SK-N-SH treated with all-trans-retinoic acid at 6 μM for 48 hours (cell line): Measurements from ENCODE around the gene CALHM2.

Source experiments
- ARNTL ChIP-seq: fragments of 450-650 bp; formaldehyde crosslinking; IDR thresholded peaks from 2 replicates; pipeline ENCODE4 v1.5.0; 2020; ENCODE audit warnings: low read depth, mild to moderate bottlenecking, moderate library complexity, borderline replicate concordance
- BACH2 ChIP-seq: fragments of 250-450 bp; sonication (Bioruptor Pico); IDR thresholded peaks from 2 replicates; pipeline ENCODE4 v1.9.0; 2021; ENCODE audit warnings: mild to moderate bottlenecking, borderline replicate concordance
- CREB5 ChIP-seq: fragments of 250-450 bp; sonication (Bioruptor Pico); IDR thresholded peaks from 2 replicates; pipeline ENCODE4 v1.5.1; 2020; ENCODE audit warnings: low read depth, mild to moderate bottlenecking, moderate library complexity
- GLIS3 ChIP-seq: fragments of 250-450 bp; sonication (Bioruptor Pico); IDR thresholded peaks from 2 replicates; pipeline ENCODE4 v1.5.0; 2020; ENCODE audit warnings: mild to moderate bottlenecking, moderate library complexity
- OSR1 ChIP-seq: fragments of 250-450 bp; sonication (Bioruptor Pico); IDR thresholded peaks from 2 replicates; pipeline ENCODE4 v1.8.0; 2022; ENCODE audit warnings: moderate library complexity, mild to moderate bottlenecking, inconsistent platforms
- RARB ChIP-seq: fragments of 250-450 bp; sonication (Bioruptor Pico); IDR thresholded peaks from 2 replicates; pipeline ENCODE4 v1.8.0; 2021; ENCODE audit warnings: mild to moderate bottlenecking, moderate library complexity
- ZFP3 ChIP-seq: fragments of 250-450 bp; sonication (Bioruptor Pico); IDR thresholded peaks from 2 replicates; pipeline ENCODE4 v1.5.0; 2020; ENCODE audit warnings: mild to moderate bottlenecking, moderate library complexity
- ZFP30 ChIP-seq: fragments of 450-650 bp; formaldehyde crosslinking; IDR thresholded peaks from 2 replicates; pipeline ENCODE4 v1.5.0; 2022; ENCODE audit warnings: mild to moderate bottlenecking, moderate library complexity
- ZNF565 ChIP-seq: fragments of 450-650 bp; formaldehyde crosslinking; conservative IDR thresholded peaks from 2 replicates; pipeline ENCODE4 v1.5.0; 2020; ENCODE audit warnings: low read depth, mild to moderate bottlenecking, moderate library complexity
- ZNF70 ChIP-seq: fragments of 450-650 bp; formaldehyde crosslinking; IDR thresholded peaks from 2 replicates; pipeline ENCODE4 v1.5.0; 2020; ENCODE audit warnings: mild to moderate bottlenecking, moderate library complexity

DNA sequence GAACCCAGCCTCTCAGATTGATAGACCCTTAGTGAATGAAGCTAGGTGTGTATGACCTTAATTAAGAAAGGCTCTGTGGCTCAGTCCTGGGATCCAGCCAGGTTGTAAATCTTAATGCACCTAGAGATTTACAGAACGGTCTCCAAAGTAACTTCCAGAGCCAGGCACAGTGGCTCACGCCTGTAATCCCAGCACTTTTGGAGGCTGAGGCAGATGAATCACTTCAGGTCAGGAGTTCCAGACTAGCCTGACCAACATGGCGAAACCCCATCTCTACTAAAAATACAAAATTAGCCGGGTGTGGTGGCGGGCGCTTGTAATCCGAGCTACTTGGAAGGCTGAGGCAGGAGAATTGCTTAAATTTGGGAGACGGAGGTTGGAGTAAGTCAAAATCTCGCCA is 24.3 kb downstream of the CALHM2 start:
- TF ChIP-seq ZFP30 (CRISPR knock-in tag): no peak
- no peak for TF ChIP-seq ARNTL (CRISPR knock-in tag)
- TF ChIP-seq ZFP3 (CRISPR knock-in tag): no peak
- TF ChIP-seq CREB5: no peak
- TF ChIP-seq ZNF565 (CRISPR knock-in tag): no peak
- TF ChIP-seq OSR1 (CRISPR knock-in tag): no peak
- no peak for TF ChIP-seq GLIS3 (CRISPR knock-in tag)
- no peak for TF ChIP-seq ZNF70
- TF ChIP-seq RARB (CRISPR knock-in tag): no peak
- no peak for TF ChIP-seq BACH2 (CRISPR knock-in tag)
